ENCODE data around the gene NAT10.

NAT10 gene

GRCh38 chr11:34111722-34112270, 6.4 kb downstream of the NAT10 start:
- DNase-seq, result no peak

- DNase-seq, result no peak
Measured at GRCh38 chr11:34114014-34114413, 8.6 kb downstream of the NAT10 start.

GRCh38 chr11:34114471-34114870, 9.0 kb downstream of the NAT10 start:
- DNase-seq, result no peak

GRCh38 chr11:34120651-34121050, 15.2 kb downstream of the NAT10 start:
- DNase-seq, result no peak

GRCh38 chr11:34124885-34125668, 19.6 kb downstream of the NAT10 start:
- DNase-seq, result no peak

- no peak for DNase-seq
Measured at GRCh38 chr11:34126959-34127848, 21.8 kb downstream of the NAT10 start.

- no peak for DNase-seq
Measured at GRCh38 chr11:34128824-34129223, 23.4 kb downstream of the NAT10 start.

GRCh38 chr11:34132261-34132965, 27.0 kb downstream of the NAT10 start:
- no peak for DNase-seq

GRCh38 chr11:34134765-34135164, 29.3 kb downstream of the NAT10 start:
- no peak for DNase-seq

- DNase-seq, result no peak
Measured at GRCh38 chr11:34135439-34135838, 30.0 kb downstream of the NAT10 start.

GRCh38 chr11:34136420-34136819, 31.0 kb downstream of the NAT10 start:
- no peak for DNase-seq

GRCh38 chr11:34139346-34139745, 33.9 kb downstream of the NAT10 start:
- no peak for DNase-seq

GRCh38 chr11:34140149-34140548, 34.7 kb downstream of the NAT10 start:
- no peak for DNase-seq

GRCh38 chr11:34143048-34143447, 37.6 kb downstream of the NAT10 start:
- DNase-seq, result no peak

- DNase-seq, result no peak
Measured at GRCh38 chr11:34145073-34145472, 39.6 kb downstream of the NAT10 start.

- DNase-seq, result no peak
Measured at GRCh38 chr11:34145847-34146381, 40.5 kb downstream of the NAT10 start.

GRCh38 chr11:34146411-34146810, 41.0 kb downstream of the NAT10 start:
- DNase-seq, result no peak

- DNase-seq, result no peak
Measured at GRCh38 chr11:34146866-34147265, 41.4 kb downstream of the NAT10 start.

GRCh38 chr11:34147581-34147980, 42.2 kb downstream of the NAT10 start:
- no peak for DNase-seq

- no peak for DNase-seq
Measured at GRCh38 chr11:34148504-34149165, 43.2 kb downstream of the NAT10 start.

GRCh38 chr11:34149274-34149673, 43.8 kb downstream of the NAT10 start:
- DNase-seq, result no peak

- no peak for DNase-seq
Measured at GRCh38 chr11:34149786-34150185, 44.4 kb downstream of the NAT10 start.
